Measurements from ENCODE around the gene KRTAP13-2.

- no peak for TF ChIP-seq CTCF (IDR thresholded peaks at IDR 0.05)
- no peak for TF ChIP-seq POLR2A (IDR thresholded peaks at IDR 0.05)
These were observed 16.2 kb downstream of the KRTAP13-2 start for GRCh38 chr21:30355906-30356305.
